Measurements from ENCODE around the gene MSRB1.
A peak's percentile ranks its signal among the peaks of the same experiment; 100 is the strongest.
"Not testable (repeated sequence)": the region's sequence is repeated elsewhere in the genome, so short reads cannot be mapped to it uniquely, and the experiment has no call there.

Gene MSRB1

GRCh38 chr16:1944612-1945199, 1.7 kb upstream of the MSRB1 start:
- no peak overlapping the region for H3K4me3 ChIP-seq (ENCODE audit: low read depth, low read length)
- TF ChIP-seq CTCF (IDR thresholded peaks at IDR 0.05; ENCODE audit: low read depth, low read length): no peak

DNA sequence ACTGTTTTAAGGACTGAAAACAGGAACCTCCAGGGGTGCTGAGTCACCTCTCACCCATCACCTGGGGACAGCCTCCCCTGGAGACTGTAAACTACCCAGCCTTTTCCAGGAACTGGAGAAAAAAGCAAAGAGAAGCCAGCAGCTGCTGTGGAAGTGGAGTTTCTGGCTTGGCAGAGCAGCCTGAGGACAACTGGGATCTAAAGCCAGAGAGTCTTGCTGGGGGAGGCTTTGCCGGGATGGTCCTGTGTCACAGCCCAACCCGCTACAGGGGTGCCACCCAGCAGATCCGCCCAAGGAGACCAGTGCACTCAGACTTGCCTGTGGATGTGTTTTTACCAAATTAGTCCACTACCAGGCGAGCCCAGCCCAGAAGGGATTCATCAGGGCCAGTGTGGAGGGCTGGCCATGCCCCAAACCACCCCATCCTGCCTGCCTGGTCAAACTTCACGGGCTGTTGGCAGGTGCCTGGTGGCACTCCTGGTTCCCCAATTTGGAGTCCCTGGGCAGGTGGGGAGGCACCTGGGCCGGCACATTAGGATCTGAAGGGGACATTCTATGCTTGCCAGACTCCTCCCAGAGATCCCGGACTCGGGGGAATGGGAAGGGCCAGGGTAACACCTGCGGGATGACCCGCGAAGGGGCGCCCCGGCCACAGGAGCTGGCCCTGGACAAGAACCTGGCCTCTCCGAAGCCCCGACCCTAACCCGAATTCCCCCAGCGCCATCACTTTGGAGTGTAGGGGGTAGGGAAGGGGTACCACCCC, 771 bp downstream of the MSRB1 start:
- TF ChIP-seq CTCF (IDR thresholded peaks at IDR 0.05; ENCODE audit: low read depth, low read length): no peak
- H3K4me3 ChIP-seq (ENCODE audit: low read depth, low read length): peak overlapping the region; percentile 74

GRCh38 chr16:1941162-1942046, 1.6 kb downstream of the MSRB1 start:
- no peak overlapping the region for H3K4me3 ChIP-seq (ENCODE audit: low read depth, low read length)
- TF ChIP-seq CTCF (IDR thresholded peaks at IDR 0.05; ENCODE audit: low read depth, low read length): no peak

DNA sequence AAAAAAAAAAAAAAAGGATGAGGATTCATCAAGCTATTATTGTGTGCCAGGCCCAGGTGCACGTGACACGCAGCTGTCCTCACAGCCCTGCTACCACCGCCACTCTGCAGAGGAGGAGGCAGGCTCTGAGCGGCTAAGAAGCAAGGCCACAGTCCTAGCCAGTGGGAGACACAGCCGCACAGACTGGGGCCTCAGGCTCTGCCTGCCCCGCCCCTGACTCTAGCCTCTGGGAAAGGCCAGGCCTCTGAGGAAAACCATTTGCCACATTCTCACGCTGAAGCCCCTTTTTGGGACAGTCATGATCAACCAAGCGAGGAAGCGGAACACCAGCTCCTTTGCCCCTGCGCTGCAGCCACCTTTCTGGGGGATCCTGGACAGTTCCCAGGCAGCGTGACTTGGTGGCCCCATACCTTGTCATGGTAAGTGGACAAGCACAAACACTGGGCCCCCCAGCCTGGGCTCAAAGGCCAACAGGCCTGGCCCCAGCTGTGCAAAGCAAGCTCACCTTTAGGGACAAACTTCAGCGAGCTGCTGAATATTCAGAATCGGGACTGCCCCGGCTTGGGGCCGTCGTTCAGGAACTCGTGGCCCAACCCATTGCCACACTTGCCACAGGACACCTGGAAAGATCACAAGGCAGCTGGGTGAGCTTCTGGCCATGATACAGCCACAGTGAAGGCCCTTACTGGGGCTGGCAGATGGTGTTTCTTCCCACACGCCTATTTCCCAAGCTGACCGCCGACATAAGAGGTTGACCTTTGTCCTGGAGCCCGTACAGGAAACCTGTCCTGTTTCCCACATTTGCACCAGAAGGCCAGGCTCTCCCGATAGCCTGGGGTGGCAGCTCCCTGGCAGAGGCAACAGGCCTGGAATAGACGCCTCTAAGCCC, 2.5 kb downstream of the MSRB1 start:
- TF ChIP-seq CTCF (IDR thresholded peaks at IDR 0.05; ENCODE audit: low read depth, low read length): no peak
- no peak overlapping the region for H3K4me3 ChIP-seq (ENCODE audit: low read depth, low read length)

GRCh38 chr16:1939833-1940232, 3.2 kb downstream of the MSRB1 start:
- H3K4me3 ChIP-seq (ENCODE audit: low read depth, low read length): not testable (repeated sequence)

GRCh38 chr16:1938910-1939309, 4.1 kb downstream of the MSRB1 start:
- H3K4me3 ChIP-seq (ENCODE audit: low read depth, low read length): no peak overlapping the region
- TF ChIP-seq CTCF (IDR thresholded peaks at IDR 0.05; ENCODE audit: low read depth, low read length): no peak

- TF ChIP-seq CTCF (IDR thresholded peaks at IDR 0.05; ENCODE audit: low read depth, low read length): no peak
- no peak overlapping the region for H3K4me3 ChIP-seq (ENCODE audit: low read depth, low read length)
Measured at GRCh38 chr16:1938316-1938715, 4.7 kb downstream of the MSRB1 start.
